ENCODE data around the gene LXN.
"Not testable (repeated sequence)": the region's sequence is repeated elsewhere in the genome, so short reads cannot be mapped to it uniquely, and the experiment has no call there.

LXN gene

GRCh38 chr3:158672215-158673176 lies at the start of gene LXN:
Gene LXN (minus strand): TSS chr3:158672648. CDS start chr3:158672478, 170 bp downstream.
- in situ Hi-C loops (cut with HindIII; ENCODE audit: low pct_ligation_motif_present, low pct_unique_long_range_greater_than_20kb, low sequenced_read_pairs) = loop anchor here (25.0 kb wide), 1 partner anchor 115 kb away; no protein-coding TSS in a partner anchor
- peak; percentile 88 for DNase-seq

DNA sequence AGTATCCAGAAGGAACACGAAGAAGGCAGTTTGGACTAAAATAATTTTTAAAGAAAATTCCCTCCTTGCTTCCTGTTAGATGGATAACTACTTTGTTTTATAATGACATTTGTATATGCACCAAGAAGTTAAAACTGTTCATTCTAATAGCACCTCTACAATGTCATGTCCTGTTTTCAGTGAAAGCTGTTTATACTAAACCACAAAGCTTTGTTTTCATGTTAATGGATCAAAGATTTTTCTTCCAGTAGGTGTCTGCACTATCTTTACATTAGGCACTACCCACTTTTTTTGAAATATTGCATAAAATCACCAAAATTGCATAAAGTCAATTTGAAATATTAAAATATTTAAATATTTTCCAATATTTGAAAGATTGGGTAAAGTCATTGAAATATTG lies 49.7 kb upstream of the LXN start:
- in situ Hi-C loops (cut with HindIII; ENCODE audit: low pct_ligation_motif_present, low pct_unique_long_range_greater_than_20kb, low sequenced_read_pairs) = no loop called here
- no peak for DNase-seq

- DNase-seq = peak; percentile 91
- in situ Hi-C loops (cut with HindIII; ENCODE audit: low pct_ligation_motif_present, low pct_unique_long_range_greater_than_20kb, low sequenced_read_pairs) = no loop called here
These were observed 46.2 kb upstream of the LXN start for GRCh38 chr3:158718490-158719170.

DNA sequence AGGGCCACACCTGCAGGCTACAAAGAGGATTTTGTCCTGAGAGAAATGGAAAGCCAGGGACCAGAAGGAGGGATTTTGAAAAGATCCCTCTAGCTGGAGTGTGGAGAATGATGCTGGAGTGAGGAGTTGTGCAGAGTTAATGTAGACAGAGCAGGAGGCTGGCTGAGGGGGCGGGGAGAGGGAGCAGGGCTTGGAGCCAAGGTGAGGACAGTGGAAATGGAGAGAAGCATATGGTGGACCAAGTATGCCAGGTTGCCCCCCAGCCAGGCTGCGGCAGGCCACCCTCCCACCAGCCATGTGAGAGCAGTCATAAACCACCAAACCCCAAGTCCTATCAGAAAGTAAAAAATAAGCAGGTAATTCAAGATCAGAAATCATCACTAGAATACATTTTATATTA lies 45.1 kb upstream of the LXN start:
- in situ Hi-C loops (cut with HindIII; ENCODE audit: low pct_ligation_motif_present, low pct_unique_long_range_greater_than_20kb, low sequenced_read_pairs) = no loop called here

DNA sequence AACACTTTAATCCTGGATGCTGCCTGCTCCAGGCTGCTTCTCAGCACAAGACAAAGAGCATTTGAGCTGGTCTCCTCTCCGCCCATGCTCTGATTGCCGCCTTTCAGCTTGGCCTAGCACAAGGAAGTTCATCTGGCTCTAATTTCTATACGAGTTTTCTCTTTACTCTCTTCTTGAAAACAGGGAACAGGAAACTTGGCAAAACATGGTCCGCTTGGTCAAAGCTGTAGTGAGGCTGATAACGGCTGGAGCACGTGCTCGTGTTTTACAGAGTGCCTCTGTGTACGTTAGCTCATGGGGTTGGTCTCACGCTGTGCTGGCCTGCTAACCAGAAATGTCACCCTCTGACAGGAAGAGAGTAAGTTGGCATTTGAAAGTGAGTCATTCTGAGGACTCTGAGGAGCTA lies 40.6 kb upstream of the LXN start:
- in situ Hi-C loops (cut with HindIII; ENCODE audit: low pct_ligation_motif_present, low pct_unique_long_range_greater_than_20kb, low sequenced_read_pairs) = no loop called here
- DNase-seq = peak; percentile 8

More for the DNA sequence above, 45.1 kb upstream of the LXN start:
- DNase-seq = no peak

GRCh38 chr3:158712443-158712842 lies 40.0 kb upstream of the LXN start:
- in situ Hi-C loops (cut with HindIII; ENCODE audit: low pct_ligation_motif_present, low pct_unique_long_range_greater_than_20kb, low sequenced_read_pairs) = no loop called here

GRCh38 chr3:158711886-158712285 lies 39.4 kb upstream of the LXN start:
- in situ Hi-C loops (cut with HindIII; ENCODE audit: low pct_ligation_motif_present, low pct_unique_long_range_greater_than_20kb, low sequenced_read_pairs) = no loop called here
- DNase-seq = peak; percentile 52

More at GRCh38 chr3:158712443-158712842, 40.0 kb upstream of the LXN start:
- no peak for DNase-seq

DNA sequence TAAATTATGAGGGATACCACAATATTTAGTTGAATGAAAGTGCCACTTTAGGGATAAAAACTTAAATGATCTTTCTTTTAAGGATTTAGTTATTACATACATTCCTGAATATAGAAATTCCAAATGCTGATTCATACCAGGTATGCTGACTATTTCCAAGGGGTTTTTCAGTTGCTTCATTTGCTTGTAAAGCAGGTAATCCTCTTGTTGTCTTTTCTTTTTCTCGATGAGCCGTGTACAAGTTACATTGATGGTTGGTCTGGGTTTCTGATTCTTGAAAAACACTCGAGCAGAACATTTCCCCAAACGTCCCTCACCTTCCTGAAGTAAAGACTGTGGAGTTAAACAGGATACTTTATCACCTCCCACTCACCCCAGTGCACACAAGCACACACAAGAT lies 38.2 kb upstream of the LXN start:
- in situ Hi-C loops (cut with HindIII; ENCODE audit: low pct_ligation_motif_present, low pct_unique_long_range_greater_than_20kb, low sequenced_read_pairs) = no loop called here
- DNase-seq = no peak

- in situ Hi-C loops (cut with HindIII; ENCODE audit: low pct_ligation_motif_present, low pct_unique_long_range_greater_than_20kb, low sequenced_read_pairs) = no loop called here
- peak; percentile 89 for DNase-seq
These were observed 37.2 kb upstream of the LXN start for GRCh38 chr3:158709666-158710083.

DNA sequence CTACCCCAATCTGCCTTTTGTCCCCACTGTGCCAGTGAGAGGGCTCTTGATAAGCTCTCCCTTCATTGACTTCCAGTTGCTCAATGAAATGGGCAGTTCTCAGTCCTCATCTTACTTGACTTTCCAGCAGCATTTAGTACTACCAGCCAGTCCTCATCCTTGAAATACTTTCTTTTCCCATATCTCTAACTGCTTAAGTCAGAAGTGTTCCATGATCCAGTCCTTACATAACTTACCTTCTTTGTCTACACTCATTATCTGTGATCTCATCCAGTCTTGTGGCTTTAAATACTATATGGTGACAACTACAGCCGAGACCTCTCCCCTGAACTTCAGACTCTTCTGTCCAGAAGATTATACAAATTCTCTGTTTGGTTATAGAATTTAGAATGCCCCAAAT lies 31.1 kb upstream of the LXN start:
- in situ Hi-C loops (cut with HindIII; ENCODE audit: low pct_ligation_motif_present, low pct_unique_long_range_greater_than_20kb, low sequenced_read_pairs) = no loop called here
- DNase-seq = no peak

DNA sequence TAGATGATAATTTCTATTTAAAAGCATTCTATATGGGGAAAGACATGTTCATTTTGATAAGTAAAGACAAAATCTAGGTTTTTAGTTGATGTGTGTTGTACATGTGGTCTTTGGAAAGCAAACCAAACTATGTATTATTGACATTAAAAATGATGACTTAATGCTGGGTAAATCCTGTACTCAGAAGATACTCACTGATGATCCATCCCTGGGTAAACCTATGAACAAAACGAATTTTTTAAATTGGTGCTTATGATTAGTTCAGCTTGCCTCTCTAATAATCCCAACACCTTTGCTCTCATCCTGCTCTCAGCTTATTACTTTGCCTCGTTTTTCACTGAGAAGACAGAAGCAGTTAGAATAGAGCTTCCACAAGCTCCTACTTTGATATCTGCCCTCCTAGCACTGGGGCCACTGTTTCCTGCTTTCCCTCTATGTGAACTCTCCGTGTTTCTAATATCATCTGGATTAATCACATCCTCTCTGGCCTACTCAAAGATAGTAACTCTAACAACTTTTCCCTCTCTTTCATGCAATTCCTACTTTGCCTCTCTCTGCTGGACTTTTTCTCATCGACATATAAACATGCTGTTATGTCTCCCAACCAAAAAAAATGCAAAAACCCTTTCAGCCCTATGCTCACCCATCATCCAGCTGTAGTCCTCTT lies 30.5 kb upstream of the LXN start:
- DNase-seq = no peak
- in situ Hi-C loops (cut with HindIII; ENCODE audit: low pct_ligation_motif_present, low pct_unique_long_range_greater_than_20kb, low sequenced_read_pairs) = no loop called here

DNA sequence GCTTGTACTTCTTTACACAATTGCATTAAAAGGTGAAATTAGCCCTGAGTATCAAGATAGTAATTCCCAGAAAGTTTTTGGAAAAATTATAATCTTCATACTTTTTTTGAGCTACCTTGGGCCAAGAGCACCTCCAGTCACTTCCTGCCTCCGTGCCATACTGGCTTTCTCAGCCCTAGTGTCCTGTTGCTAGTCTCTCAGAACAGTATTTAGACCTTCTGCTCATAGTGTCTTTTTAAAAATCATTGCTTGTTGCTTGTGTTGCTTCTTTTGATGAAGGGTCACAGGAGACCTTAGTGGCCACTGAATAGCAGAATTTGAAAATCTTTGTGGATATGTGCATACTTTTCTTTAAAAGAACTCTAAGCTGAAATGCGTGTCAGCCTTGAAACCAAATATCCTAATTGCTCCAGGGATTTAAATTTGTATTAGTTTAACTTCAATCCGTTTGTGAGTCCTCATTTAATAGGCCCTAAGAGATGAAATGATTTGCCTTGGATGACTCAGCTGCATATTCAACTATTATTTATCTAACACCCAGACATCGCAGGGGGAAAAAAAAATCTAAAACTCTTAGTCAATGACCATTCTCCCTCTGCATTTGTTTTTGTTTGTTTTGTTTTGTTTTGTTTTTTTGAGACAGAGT lies 29.1 kb upstream of the LXN start:
- DNase-seq = no peak
- in situ Hi-C loops (cut with HindIII; ENCODE audit: low pct_ligation_motif_present, low pct_unique_long_range_greater_than_20kb, low sequenced_read_pairs) = no loop called here

DNA sequence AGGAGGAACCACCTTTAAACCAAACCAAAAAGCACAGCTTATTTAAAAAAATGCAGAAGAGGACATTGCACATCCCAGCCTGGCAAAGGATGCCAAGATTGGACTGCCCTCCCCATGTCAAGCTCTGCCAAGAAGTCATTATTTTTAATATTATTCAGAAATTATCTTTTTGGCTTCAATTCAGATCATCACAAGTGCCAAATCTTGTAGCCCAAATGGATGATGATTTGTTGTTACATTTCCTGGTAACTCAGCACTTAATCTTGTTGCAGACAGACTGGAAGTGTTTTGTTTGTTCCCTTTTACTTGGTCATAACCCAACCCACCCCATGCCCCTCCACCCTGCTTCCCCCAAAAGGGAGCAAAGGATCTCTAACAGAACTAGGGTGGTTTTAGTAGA lies 28.1 kb upstream of the LXN start:
- in situ Hi-C loops (cut with HindIII; ENCODE audit: low pct_ligation_motif_present, low pct_unique_long_range_greater_than_20kb, low sequenced_read_pairs) = no loop called here
- no peak for DNase-seq

DNA sequence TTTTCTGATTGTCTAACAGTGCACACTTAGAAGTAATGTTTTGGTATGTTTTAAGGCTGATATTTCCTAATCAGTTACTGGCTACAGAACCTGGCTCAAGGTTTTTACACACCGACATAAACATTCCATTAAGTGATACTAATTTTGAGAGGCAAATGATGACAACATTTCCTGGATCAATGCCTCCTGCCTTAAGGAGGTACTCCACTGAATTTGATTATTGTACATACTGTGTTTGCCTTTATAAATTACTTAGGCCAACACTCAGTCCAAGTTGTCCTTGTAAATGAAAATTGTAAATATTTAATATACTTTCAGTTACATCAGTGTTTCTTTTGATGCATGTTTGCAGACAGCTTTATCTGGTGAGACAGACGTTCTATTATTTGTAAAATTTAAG lies 24.2 kb upstream of the LXN start:
- no peak for DNase-seq
- in situ Hi-C loops (cut with HindIII; ENCODE audit: low pct_ligation_motif_present, low pct_unique_long_range_greater_than_20kb, low sequenced_read_pairs) = no loop called here

- DNase-seq; in situ Hi-C loops (cut with HindIII; ENCODE audit: low pct_ligation_motif_present, low pct_unique_long_range_greater_than_20kb, low sequenced_read_pairs): not testable (repeated sequence)
These were observed 21.5 kb upstream of the LXN start for GRCh38 chr3:158693866-158694456.

- DNase-seq = no peak
- in situ Hi-C loops (cut with HindIII; ENCODE audit: low pct_ligation_motif_present, low pct_unique_long_range_greater_than_20kb, low sequenced_read_pairs) = no loop called here
These were observed 12.7 kb upstream of the LXN start for GRCh38 chr3:158685159-158685558.

- in situ Hi-C loops (cut with HindIII; ENCODE audit: low pct_ligation_motif_present, low pct_unique_long_range_greater_than_20kb, low sequenced_read_pairs) = no loop called here
- DNase-seq = no peak
These were observed 10.9 kb upstream of the LXN start for GRCh38 chr3:158683230-158683962.

DNA sequence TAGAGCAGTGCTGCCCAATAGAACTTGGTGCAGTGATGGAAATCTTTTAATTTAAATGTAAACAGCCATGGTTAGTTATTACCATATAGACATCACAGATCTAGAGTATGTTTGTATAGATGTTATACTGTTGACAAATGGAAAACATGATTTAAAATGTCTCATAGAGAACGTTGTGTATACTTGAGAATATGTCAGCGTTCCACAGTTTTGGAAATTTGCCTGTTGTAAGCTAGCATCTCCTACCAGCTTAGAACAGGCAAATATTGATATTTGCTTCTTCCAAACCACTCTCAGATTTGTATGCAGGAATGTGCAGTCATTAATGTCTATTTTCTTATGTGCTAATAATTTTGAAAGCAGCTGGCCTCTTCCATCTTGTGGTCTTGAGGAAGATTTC lies 8.4 kb upstream of the LXN start:
- no peak for DNase-seq
- in situ Hi-C loops (cut with HindIII; ENCODE audit: low pct_ligation_motif_present, low pct_unique_long_range_greater_than_20kb, low sequenced_read_pairs) = no loop called here
